Keratinocyte (primary cell): Measurements from ENCODE around the gene BICD1. TPM values are rescaled to one million over a fixed set of nuclear protein-coding genes. Genes with fewer than 3 reads are reported as not detected.

Experiments
- DNase-seq: peaks from one replicate; pipeline ENCODE4 v3.0.0-alpha.2; 2011; ENCODE audit warnings: low read depth, missing footprints, low spot score
- FAIRE-seq: peaks from 2 replicates; lab custom pipeline; 2011; peaks lifted over from hg19 to GRCh38; lab: Jason Lieb, UNC
- H2AFZ ChIP-seq: 2 replicates; pipeline ENCODE4 v1.6.0; 2012; ENCODE audit warnings: low read length, control low read depth, inconsistent platforms; ENCODE audit not compliant: control insufficient read depth
- H3K27ac ChIP-seq: 2 replicates; pipeline ENCODE4 v1.5.1; 2011; ENCODE audit warnings: low read length; ENCODE audit not compliant: control insufficient read depth, insufficient read depth
- H3K27me3 ChIP-seq: 3 replicates; pipeline ENCODE4 v1.6.0; 2011; ENCODE audit warnings: low read length; ENCODE audit not compliant: control insufficient read depth, insufficient read depth; ENCODE audit errors: extremely low read depth
- H3K36me3 ChIP-seq, 2 experiments: 2 replicates in 1 of 2; 3 replicates in 1 of 2; pipeline ENCODE4 v1.5.1; 2011; ENCODE audit warnings: low read length in 2 of 2, mild to moderate bottlenecking in 1 of 2; ENCODE audit not compliant: control insufficient read depth in 2 of 2, insufficient read depth in 2 of 2; ENCODE audit errors: extremely low read depth in 1 of 2
- H3K4me1 ChIP-seq: 3 replicates; pipeline ENCODE4 v1.5.1; 2011; ENCODE audit warnings: low read length; ENCODE audit not compliant: control insufficient read depth, insufficient read depth; ENCODE audit errors: extremely low read depth
- H3K4me2 ChIP-seq: 3 replicates; pipeline ENCODE4 v1.6.0; 2011; ENCODE audit warnings: low read depth, low read length; ENCODE audit not compliant: control insufficient read depth, insufficient read depth; ENCODE audit errors: extremely low read depth
- H3K4me3 ChIP-seq, 3 experiments: fragments of 200-600 bp in 1 of 3; sonication (generic) in 1 of 3; 2 replicates in 2 of 3; 3 replicates in 1 of 3; pipeline ENCODE4 v1.5.1; 2011 to 2016; ENCODE audit warnings: low read length in 3 of 3, mild to moderate bottlenecking in 3 of 3, control low read depth in 2 of 3, inconsistent platforms in 1 of 3, low read depth in 1 of 3, mixed read lengths in 1 of 3, mixed run types in 1 of 3, moderate library complexity in 1 of 3; ENCODE audit not compliant: control insufficient read depth in 2 of 3, insufficient read depth in 2 of 3; ENCODE audit errors: extremely low read depth in 1 of 3
- H3K79me2 ChIP-seq: 2 replicates; pipeline ENCODE4 v1.6.0; 2012; ENCODE audit warnings: low read length; ENCODE audit not compliant: control insufficient read depth, insufficient read depth
- H3K9ac ChIP-seq: 3 replicates; pipeline ENCODE4 v1.6.0; 2011; ENCODE audit warnings: low read length; ENCODE audit not compliant: control insufficient read depth, insufficient read depth; ENCODE audit errors: extremely low read depth
- H3K9me1 ChIP-seq: 3 replicates; pipeline ENCODE4 v1.6.0; 2011; ENCODE audit warnings: low read length; ENCODE audit not compliant: control insufficient read depth, insufficient read depth; ENCODE audit errors: extremely low read depth
- H3K9me3 ChIP-seq: 2 replicates; pipeline ENCODE4 v1.5.1; 2012; ENCODE audit warnings: low read depth, low read length; ENCODE audit not compliant: control insufficient read depth
- H4K20me1 ChIP-seq: 3 replicates; pipeline ENCODE4 v1.6.0; 2011; ENCODE audit warnings: low read length; ENCODE audit not compliant: control insufficient read depth, insufficient read depth; ENCODE audit errors: extremely low read depth
- CTCF ChIP-seq, 3 experiments: IDR thresholded peaks in 1 of 3; conservative IDR thresholded peaks in 1 of 3; optimal IDR thresholded peaks in 1 of 3; 2 replicates in 2 of 3; 3 replicates in 1 of 3; pipeline versions ENCODE3 to v1.5.1; 2011; ENCODE audit warnings: low read length in 3 of 3, mild to moderate bottlenecking in 3 of 3, moderate library complexity in 2 of 3, control low read depth in 1 of 3, inconsistent platforms in 1 of 3; ENCODE audit not compliant: insufficient read depth in 2 of 3; ENCODE audit errors: extremely low read depth in 1 of 3
- EZH2 ChIP-seq: IDR thresholded peaks from one replicate; pipeline ENCODE4 v1.6.1; 2012; ENCODE audit warnings: inconsistent platforms, mild to moderate bottlenecking, low read length, moderate library complexity
- dilution Hi-C: fragments of 300-500 bp; cut with MboI; formaldehyde crosslinking; loops from one replicate; pipeline ENCODE4 v1.7.0; 2020; ENCODE audit warnings: low sequenced_read_pairs; ENCODE audit not compliant: extremely low pct_ligation_motif_present
- polyA plus RNA-seq, 5 experiments: library from polyadenylated mRNA; depleted of rRNA in 3 of 5; stranded (reverse) in 3 of 5; stranded (forward) in 1 of 5; unstranded in 1 of 5; fragments of >200 nt; gene quantifications; 1 replicate in 1 of 5; 2 replicates in 3 of 5; 3 replicates in 1 of 5; pipeline versions ENCODE4 v1.2.1 to v1.2.3, GENCODE V29; 2011 to 2012; ENCODE audit warnings: missing spikeins in 2 of 5, low read depth in 1 of 5, low replicate concordance in 1 of 5

Gene BICD1
- polyA plus RNA-seq, 1 donor (not counting 4 experiments of a cell fraction or from before 2014, with no cell fraction given), result 10.2 TPM

DNA sequence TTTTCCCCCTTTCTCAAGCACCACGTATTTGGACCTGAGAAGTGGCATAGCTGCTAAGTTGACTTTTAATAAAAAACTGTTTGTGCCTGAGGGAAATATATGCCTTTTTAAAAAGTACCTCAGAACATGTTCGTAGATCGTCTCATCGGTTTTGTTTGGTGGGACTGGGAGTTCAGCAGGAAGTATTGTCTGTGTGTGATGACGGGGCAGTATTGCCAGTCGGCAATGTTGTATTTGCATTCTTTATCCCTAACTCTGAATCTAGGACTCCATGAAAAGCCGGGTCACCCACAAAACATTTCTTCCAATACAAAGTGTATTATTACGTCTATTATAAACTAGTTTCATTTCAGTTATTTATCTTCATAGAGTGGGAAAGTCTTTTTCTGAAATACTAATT, 273.0 kb downstream of the BICD1 start:
- no peaks in the 10 kb centered on the region for H3K36me3 ChIP-seq
- dilution Hi-C loops, result no loop called here
- H2AFZ ChIP-seq, result no peak overlapping the region
- no peak overlapping the region for H3K4me3 ChIP-seq
- H3K9ac ChIP-seq, result no peak overlapping the region
- H3K9me1 ChIP-seq, result no peaks in the 10 kb centered on the region
- no peaks in the 10 kb centered on the region for H3K4me1 ChIP-seq
- no peaks in the 10 kb centered on the region for H3K9me3 ChIP-seq
- H3K27me3 ChIP-seq, result no peaks in the 10 kb centered on the region
- TF ChIP-seq CTCF (optimal IDR thresholded peaks at IDR 0.05 in 1 of 3, IDR thresholded peaks at IDR 0.05 in 1 of 3, conservative IDR thresholded peaks at IDR 0.05 in 1 of 3; ENCODE audit: extremely low read depth in 1 of 3, insufficient read depth in 2 of 3, low read length in 3 of 3) (no peak), EZH2 (no peak)
- H3K4me2 ChIP-seq, result no peak overlapping the region
- FAIRE-seq, result peak; percentile 46
- H4K20me1 ChIP-seq, result no peaks in the 10 kb centered on the region
- no peak overlapping the region for H3K27ac ChIP-seq
- no peak for DNase-seq
- H3K79me2 ChIP-seq, result no peaks in the 10 kb centered on the region

- H3K36me3 ChIP-seq, result no peaks in the 10 kb centered on the region
- H3K9me1 ChIP-seq, result no peaks in the 10 kb centered on the region
- no peak overlapping the region for H2AFZ ChIP-seq
- H4K20me1 ChIP-seq, result no peaks in the 10 kb centered on the region
- FAIRE-seq, result no peak
- no peak overlapping the region for H3K4me3 ChIP-seq
- no peaks in the 10 kb centered on the region for H3K9me3 ChIP-seq
- no peaks in the 10 kb centered on the region for H3K79me2 ChIP-seq
- dilution Hi-C loops, result no loop called here
- no peaks in the 10 kb centered on the region for H3K27me3 ChIP-seq
- TF ChIP-seq CTCF (optimal IDR thresholded peaks at IDR 0.05 in 1 of 3, IDR thresholded peaks at IDR 0.05 in 1 of 3, conservative IDR thresholded peaks at IDR 0.05 in 1 of 3; ENCODE audit: extremely low read depth in 1 of 3, insufficient read depth in 2 of 3, low read length in 3 of 3) (no peak), EZH2 (no peak)
- DNase-seq, result no peak
- H3K27ac ChIP-seq, result no peak overlapping the region
- no peak overlapping the region for H3K4me2 ChIP-seq
- no peaks in the 10 kb centered on the region for H3K4me1 ChIP-seq
- H3K9ac ChIP-seq, result no peak overlapping the region
Observed at GRCh38 chr12:32382226-32382625, 275.6 kb downstream of the BICD1 start.
